HL-60 (cell line): ENCODE measurements around the gene DPYSL4.

ENCODE experiments used
- DNase-seq, 2 experiments: peaks; one replicate each; pipeline ENCODE4 v3.0.0-alpha.2; 2010 to 2020; ENCODE audit warnings: low read depth in 1 of 2, low spot score in 1 of 2
- H3K27ac ChIP-seq: fragments of 250-450 bp; sonication (Bioruptor Pico); replicated peaks from 2 replicates; pipeline ENCODE4 v1.5.1; 2020; ENCODE audit warnings: mild to moderate bottlenecking, moderate library complexity
- H3K27me3 ChIP-seq: fragments of 250-450 bp; sonication (Bioruptor Pico); 2 replicates; pipeline ENCODE4 v1.5.1; 2021; ENCODE audit warnings: mild to moderate bottlenecking, moderate library complexity; ENCODE audit not compliant: insufficient read depth, poor library complexity, severe bottlenecking
- H3K4me3 ChIP-seq: replicated peaks from 2 replicates; pipeline ENCODE4 v1.5.1; 2011; ENCODE audit warnings: mild to moderate bottlenecking, control low read depth, low read length; ENCODE audit not compliant: insufficient read depth
- GABPA ChIP-seq: IDR thresholded peaks from 2 replicates; pipeline ENCODE4 v1.6.1; 2012; ENCODE audit warnings: low read depth
- POLR2AphosphoS5 ChIP-seq: IDR thresholded peaks from 2 replicates; pipeline ENCODE4 v1.6.1; 2012; ENCODE audit warnings: low read depth
- SPI1 ChIP-seq: IDR thresholded peaks from 2 replicates; pipeline ENCODE4 v1.6.1; 2012; ENCODE audit warnings: low read depth, mild to moderate bottlenecking, borderline replicate concordance
- TF ChIP-seq, protein P1 (sequence below): IDR thresholded peaks from 2 replicates; pipeline ENCODE4 v1.6.1; 2012; ENCODE audit warnings: low read depth; ENCODE audit not compliant: insufficient replicate concordance
- TF ChIP-seq, protein P2 (sequence below): IDR thresholded peaks from one replicate; pipeline ENCODE4 v1.5.1; 2011; ENCODE audit warnings: low read length, control low read depth, inconsistent platforms; ENCODE audit not compliant: insufficient read depth

DPYSL4 gene

DNA sequence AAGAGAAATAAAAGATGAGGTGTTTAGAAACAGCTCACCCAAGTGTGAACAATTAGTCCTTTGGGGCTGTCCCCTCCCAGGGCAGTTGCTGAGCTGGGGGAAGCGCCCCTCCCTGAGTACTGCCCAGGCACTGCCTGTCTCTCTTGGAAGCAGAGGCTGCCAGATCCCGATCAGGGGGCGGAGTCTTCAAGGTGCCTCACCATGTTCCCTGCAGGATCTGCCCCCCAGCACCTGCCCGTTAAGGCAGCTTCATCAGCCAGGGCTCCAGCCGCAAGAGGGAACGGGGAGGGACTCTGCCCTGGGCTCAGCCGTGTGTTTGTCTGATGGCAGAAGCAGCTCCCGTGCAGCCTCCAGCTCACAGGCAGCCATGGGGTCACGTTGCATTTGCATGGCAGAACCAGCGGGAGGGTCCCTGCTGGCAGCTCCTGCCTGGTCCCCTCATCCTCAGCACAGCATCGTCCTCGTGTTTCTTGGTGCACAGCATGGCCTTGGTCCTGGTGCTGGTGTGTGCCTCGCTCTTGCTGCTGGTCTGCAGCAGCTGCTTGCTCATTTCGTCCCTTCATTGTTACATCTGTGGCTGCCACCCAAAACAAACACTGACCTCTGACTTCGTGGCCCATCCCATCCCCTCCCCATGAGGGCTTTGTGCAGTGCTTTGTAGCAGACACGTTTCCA is 10.7 kb upstream of the DPYSL4 start:
- Histone ChIP-seq H3K27me3 (peaks cover 16% of the 10 kb centered on the region), H3K27ac (no peak overlapping the region), H3K4me3 (no peak overlapping the region)
- no peak for DNase-seq
- TF ChIP-seq, protein P1, sequence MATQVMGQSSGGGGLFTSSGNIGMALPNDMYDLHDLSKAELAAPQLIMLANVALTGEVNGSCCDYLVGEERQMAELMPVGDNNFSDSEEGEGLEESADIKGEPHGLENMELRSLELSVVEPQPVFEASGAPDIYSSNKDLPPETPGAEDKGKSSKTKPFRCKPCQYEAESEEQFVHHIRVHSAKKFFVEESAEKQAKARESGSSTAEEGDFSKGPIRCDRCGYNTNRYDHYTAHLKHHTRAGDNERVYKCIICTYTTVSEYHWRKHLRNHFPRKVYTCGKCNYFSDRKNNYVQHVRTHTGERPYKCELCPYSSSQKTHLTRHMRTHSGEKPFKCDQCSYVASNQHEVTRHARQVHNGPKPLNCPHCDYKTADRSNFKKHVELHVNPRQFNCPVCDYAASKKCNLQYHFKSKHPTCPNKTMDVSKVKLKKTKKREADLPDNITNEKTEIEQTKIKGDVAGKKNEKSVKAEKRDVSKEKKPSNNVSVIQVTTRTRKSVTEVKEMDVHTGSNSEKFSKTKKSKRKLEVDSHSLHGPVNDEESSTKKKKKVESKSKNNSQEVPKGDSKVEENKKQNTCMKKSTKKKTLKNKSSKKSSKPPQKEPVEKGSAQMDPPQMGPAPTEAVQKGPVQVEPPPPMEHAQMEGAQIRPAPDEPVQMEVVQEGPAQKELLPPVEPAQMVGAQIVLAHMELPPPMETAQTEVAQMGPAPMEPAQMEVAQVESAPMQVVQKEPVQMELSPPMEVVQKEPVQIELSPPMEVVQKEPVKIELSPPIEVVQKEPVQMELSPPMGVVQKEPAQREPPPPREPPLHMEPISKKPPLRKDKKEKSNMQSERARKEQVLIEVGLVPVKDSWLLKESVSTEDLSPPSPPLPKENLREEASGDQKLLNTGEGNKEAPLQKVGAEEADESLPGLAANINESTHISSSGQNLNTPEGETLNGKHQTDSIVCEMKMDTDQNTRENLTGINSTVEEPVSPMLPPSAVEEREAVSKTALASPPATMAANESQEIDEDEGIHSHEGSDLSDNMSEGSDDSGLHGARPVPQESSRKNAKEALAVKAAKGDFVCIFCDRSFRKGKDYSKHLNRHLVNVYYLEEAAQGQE: no peak
- no peak for TF ChIP-seq POLR2AphosphoS5
- no peak for TF ChIP-seq SPI1
- TF ChIP-seq GABPA: no peak
- TF ChIP-seq, protein P2, sequence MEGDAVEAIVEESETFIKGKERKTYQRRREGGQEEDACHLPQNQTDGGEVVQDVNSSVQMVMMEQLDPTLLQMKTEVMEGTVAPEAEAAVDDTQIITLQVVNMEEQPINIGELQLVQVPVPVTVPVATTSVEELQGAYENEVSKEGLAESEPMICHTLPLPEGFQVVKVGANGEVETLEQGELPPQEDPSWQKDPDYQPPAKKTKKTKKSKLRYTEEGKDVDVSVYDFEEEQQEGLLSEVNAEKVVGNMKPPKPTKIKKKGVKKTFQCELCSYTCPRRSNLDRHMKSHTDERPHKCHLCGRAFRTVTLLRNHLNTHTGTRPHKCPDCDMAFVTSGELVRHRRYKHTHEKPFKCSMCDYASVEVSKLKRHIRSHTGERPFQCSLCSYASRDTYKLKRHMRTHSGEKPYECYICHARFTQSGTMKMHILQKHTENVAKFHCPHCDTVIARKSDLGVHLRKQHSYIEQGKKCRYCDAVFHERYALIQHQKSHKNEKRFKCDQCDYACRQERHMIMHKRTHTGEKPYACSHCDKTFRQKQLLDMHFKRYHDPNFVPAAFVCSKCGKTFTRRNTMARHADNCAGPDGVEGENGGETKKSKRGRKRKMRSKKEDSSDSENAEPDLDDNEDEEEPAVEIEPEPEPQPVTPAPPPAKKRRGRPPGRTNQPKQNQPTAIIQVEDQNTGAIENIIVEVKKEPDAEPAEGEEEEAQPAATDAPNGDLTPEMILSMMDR: no peak

DNA sequence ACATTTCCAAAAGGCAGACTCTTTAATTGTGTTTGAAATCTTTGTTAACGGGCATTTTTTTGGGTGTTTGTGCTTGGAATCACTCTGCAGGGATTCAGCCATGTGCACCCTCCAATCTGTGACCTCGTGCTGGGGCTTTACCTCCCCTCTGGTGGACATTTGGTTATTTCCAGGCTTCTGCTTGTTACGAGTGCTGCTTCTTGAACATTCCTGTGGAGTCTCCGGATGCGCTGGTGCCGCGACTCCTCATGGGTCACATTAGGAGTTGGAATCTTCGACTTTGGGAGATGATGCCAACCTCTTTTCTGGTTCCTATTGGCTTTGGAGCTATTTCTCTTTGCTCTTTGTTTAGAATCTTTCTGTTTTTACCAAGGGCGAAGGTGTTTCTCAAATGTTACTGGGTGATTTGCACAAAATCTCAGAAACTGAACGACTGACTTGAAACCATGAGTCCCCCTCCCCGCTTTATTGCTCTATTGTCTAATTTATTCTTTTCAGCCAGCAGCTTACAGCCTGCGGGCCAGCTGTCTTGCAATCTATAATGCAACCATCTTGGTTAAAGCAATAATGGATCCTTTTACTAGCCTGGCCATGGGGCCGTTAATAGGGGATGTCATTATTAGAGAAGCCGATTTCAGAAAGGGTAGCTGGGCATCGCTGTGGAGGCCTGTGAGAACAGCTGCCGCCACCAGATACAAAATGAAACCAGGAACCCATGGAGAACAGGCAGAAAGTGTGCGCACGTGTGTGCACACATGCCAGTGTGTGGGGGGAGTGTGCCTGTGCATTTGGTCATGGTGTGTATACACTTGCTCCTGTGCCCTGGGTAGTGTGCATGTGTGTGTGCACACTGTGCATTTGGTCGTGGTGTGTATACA is 9.9 kb upstream of the DPYSL4 start:
- Histone ChIP-seq H3K27ac (no peak overlapping the region), H3K27me3 (peaks cover 16% of the 10 kb centered on the region), H3K4me3 (no peak overlapping the region)
- TF ChIP-seq GABPA: no peak
- TF ChIP-seq, protein P2: no peak
- TF ChIP-seq POLR2AphosphoS5: no peak
- no peak for TF ChIP-seq SPI1
- TF ChIP-seq, protein P1: no peak
- DNase-seq: no peak

DNA sequence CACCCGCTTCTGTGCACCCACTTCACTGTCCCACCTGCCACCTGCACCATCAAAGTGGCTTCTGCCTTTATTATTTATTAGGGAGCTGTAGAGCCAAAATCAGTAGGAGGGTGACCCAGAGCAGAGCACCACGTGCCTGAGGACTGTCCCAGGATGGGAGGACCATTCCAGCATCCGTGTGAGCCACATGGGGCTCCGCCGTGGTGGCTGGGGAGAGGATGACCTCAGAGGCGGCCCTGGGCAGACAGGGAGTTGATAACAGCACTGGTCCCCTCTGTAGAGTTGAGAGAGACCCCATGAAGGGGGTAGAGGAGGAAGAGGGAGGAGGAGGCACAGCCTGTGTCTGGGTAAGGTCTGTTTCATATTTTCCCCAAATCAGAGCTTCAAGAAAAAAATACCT is 8.7 kb upstream of the DPYSL4 start:
- Histone ChIP-seq H3K4me3 (no peak overlapping the region), H3K27me3 (peaks cover 18% of the 10 kb centered on the region), H3K27ac (no peak overlapping the region)
- TF ChIP-seq GABPA (no peak), POLR2AphosphoS5 (no peak), SPI1 (no peak)
- TF ChIP-seq, protein P1: no peak
- TF ChIP-seq, protein P2: no peak
- no peak for DNase-seq
